IMR-90 (cell line): ENCODE results near the gene LAG3. TPM values are rescaled to one million over a fixed set of nuclear protein-coding genes. Genes with fewer than 3 reads are reported as not detected.

Experiments
- ATAC-seq: fragments of 200-7000 bp; cut with Tn5 transposase; 2 replicates; pipeline ENCODE4 v1.9.1; 2020; ENCODE audit warnings: low read depth, mild to moderate bottlenecking, moderate library complexity
- BruUV-seq: library from RNA; stranded (reverse); fragments of 400-500 nt; replicated peaks from 2 replicates; lab custom pipeline; 2021; lab: Mats Ljungman, UMichigan
- CTCF ChIA-PET: fragments of 300-600 bp; formaldehyde crosslinking; extraction: SDS; loops from one replicate; lab custom pipeline; 2021; ENCODE audit warnings: antibody characterized with exemption; lab: Yijun Ruan, JAX
- POLR2A ChIA-PET: fragments of 300-600 bp; sonication (Branson Sonifier 250); formaldehyde crosslinking; loops from one replicate; lab custom pipeline; 2022; ENCODE audit warnings: antibody characterized with exemption; ENCODE audit not compliant: unreplicated experiment; lab: Charles Lee
- DNase-seq: peaks from one replicate; pipeline ENCODE4 v3.0.0; 2013
- H2AFZ ChIP-seq: replicated peaks from 2 replicates; pipeline ENCODE3; 2013; ENCODE audit warnings: low read length, mild to moderate bottlenecking; ENCODE audit not compliant: poor library complexity
- H2AK5ac ChIP-seq: 2 replicates; pipeline ENCODE4 v1.6.1; 2013; ENCODE audit warnings: low read depth, low read length, inconsistent platforms
- H2AK9ac ChIP-seq: replicated peaks from 2 replicates; pipeline ENCODE3; 2013; ENCODE audit warnings: mild to moderate bottlenecking, low read depth, low read length, moderate library complexity; ENCODE audit not compliant: poor library complexity
- H2BK120ac ChIP-seq: 2 replicates; pipeline ENCODE4 v1.6.1; 2013; ENCODE audit warnings: low read depth, low read length, inconsistent platforms
- H2BK15ac ChIP-seq: 3 replicates; pipeline ENCODE4 v1.6.1; 2013; ENCODE audit warnings: low read depth, low read length, inconsistent platforms
- H2BK20ac ChIP-seq: 2 replicates; pipeline ENCODE4 v1.6.1; 2013; ENCODE audit warnings: low read depth, mild to moderate bottlenecking, inconsistent platforms, low read length, moderate library complexity
- H2BK5ac ChIP-seq: 2 replicates; pipeline ENCODE4 v1.6.1; 2013; ENCODE audit warnings: mild to moderate bottlenecking, low read depth, low read length, inconsistent platforms; ENCODE audit not compliant: poor library complexity, severe bottlenecking
- H3K14ac ChIP-seq: replicated peaks from 2 replicates; pipeline ENCODE4 v1.6.1; 2013; ENCODE audit warnings: low read depth, low read length, inconsistent platforms
- H3K18ac ChIP-seq: 2 replicates; pipeline ENCODE4 v1.6.1; 2013; ENCODE audit warnings: low read depth, low read length, control low read depth
- H3K23ac ChIP-seq: 2 replicates; pipeline ENCODE4 v1.6.1; 2013; ENCODE audit warnings: low read depth, low read length, inconsistent platforms
- H3K27ac ChIP-seq: 2 replicates; pipeline ENCODE4 v1.5.1; 2013; ENCODE audit warnings: mild to moderate bottlenecking, control low read depth, low read length; ENCODE audit not compliant: insufficient read depth
- H3K27me3 ChIP-seq: 2 replicates; pipeline ENCODE4 v1.6.1; 2013; ENCODE audit warnings: low read length; ENCODE audit not compliant: control insufficient read depth, insufficient read depth
- H3K36me3 ChIP-seq: 2 replicates; pipeline ENCODE4 v1.6.1; 2013; ENCODE audit warnings: low read length, mixed read lengths; ENCODE audit not compliant: control insufficient read depth, insufficient read depth
- H3K4ac ChIP-seq: 2 replicates; pipeline ENCODE4 v1.6.1; 2013; ENCODE audit warnings: low read depth, low read length, inconsistent platforms
- H3K4me1 ChIP-seq: 2 replicates; pipeline ENCODE4 v1.6.1; 2013; ENCODE audit warnings: low read length, mixed read lengths; ENCODE audit not compliant: control insufficient read depth, insufficient read depth
- H3K4me2 ChIP-seq: 2 replicates; pipeline ENCODE4 v1.6.1; 2013; ENCODE audit warnings: low read depth, mild to moderate bottlenecking, control low read depth, low read length, moderate library complexity
- H3K4me3 ChIP-seq: 2 replicates; pipeline ENCODE4 v1.5.1; 2013; ENCODE audit warnings: low read depth, mild to moderate bottlenecking, control low read depth, low read length, moderate library complexity; ENCODE audit not compliant: insufficient read depth
- H3K56ac ChIP-seq: 2 replicates; pipeline ENCODE4 v1.6.1; 2013; ENCODE audit warnings: low read length, inconsistent platforms; ENCODE audit not compliant: insufficient read depth; ENCODE audit errors: extremely low read depth
- H3K79me1 ChIP-seq, 2 experiments: 2 replicates each; pipeline ENCODE4 v1.6.1; 2013; ENCODE audit warnings: low read length in 2 of 2, inconsistent platforms in 1 of 2, low read depth in 1 of 2
- H3K9ac ChIP-seq: 2 replicates; pipeline ENCODE4 v1.6.1; 2013; ENCODE audit warnings: low read depth, low read length, control low read depth
- H3K9me1 ChIP-seq: 2 replicates; pipeline ENCODE4 v1.6.1; 2013; ENCODE audit warnings: low read length, inconsistent platforms; ENCODE audit not compliant: insufficient read depth
- H3K9me3 ChIP-seq: 2 replicates; pipeline ENCODE4 v1.6.1; 2013; ENCODE audit warnings: low read length; ENCODE audit not compliant: control insufficient read depth, insufficient read depth
- H4K20me1 ChIP-seq: 2 replicates; pipeline ENCODE4 v1.6.1; 2013; ENCODE audit warnings: low read length, inconsistent platforms; ENCODE audit not compliant: insufficient read depth
- H4K5ac ChIP-seq: 2 replicates; pipeline ENCODE4 v1.6.1; 2013; ENCODE audit warnings: mild to moderate bottlenecking, low read depth, low read length, control low read depth
- H4K8ac ChIP-seq, 2 experiments: 2 replicates each; pipeline ENCODE4 v1.6.1; 2013; ENCODE audit warnings: low read depth in 2 of 2, low read length in 2 of 2, control low read depth in 1 of 2, inconsistent platforms in 1 of 2
- H4K91ac ChIP-seq: 2 replicates; pipeline ENCODE4 v1.6.1; 2013; ENCODE audit warnings: low read depth, low read length, inconsistent platforms; ENCODE audit not compliant: insufficient read depth
- CEBPB ChIP-seq: IDR thresholded peaks from 2 replicates; pipeline ENCODE4 v1.6.1; 2012; ENCODE audit warnings: low read depth, low read length, improper control_type of control experiment
- NFE2L2 ChIP-seq: fragments of 150-350 bp; IDR thresholded peaks from 2 replicates; pipeline ENCODE4 v1.6.1; 2016; ENCODE audit warnings: low read depth, mild to moderate bottlenecking, low read length
- RAD21 ChIP-seq: IDR thresholded peaks from 2 replicates; pipeline ENCODE4 v1.6.1; 2012; ENCODE audit warnings: low read length, improper control_type of control experiment
- RCOR1 ChIP-seq: IDR thresholded peaks from 2 replicates; pipeline ENCODE4 v1.6.1; 2012; ENCODE audit warnings: mild to moderate bottlenecking, low read length, improper control_type of control experiment; ENCODE audit not compliant: insufficient replicate concordance
- SMC3 ChIP-seq: fragments of 150-350 bp; IDR thresholded peaks from 2 replicates; pipeline ENCODE4 v1.6.1; 2016; ENCODE audit warnings: low read depth, mild to moderate bottlenecking, antibody characterized with exemption, low read length, moderate library complexity
- WGBS, 2 experiments: methylation state at CpG; one replicate each; pipeline versions ENCODE4 v1.1.5 to v1.1.7; 2013; ENCODE audit warnings: missing lambda C conversion rate in 2 of 2; ENCODE audit not compliant: insufficient read length in 1 of 2; ENCODE audit errors: extremely low coverage in 2 of 2; 5-methylcytosine and 5-hydroxymethylcytosine counted together
- dilution Hi-C: fragments of 300-500 bp; cut with HindIII; formaldehyde crosslinking; loops from one replicate; pipeline ENCODE4 v1.14.3; 2018; ENCODE audit warnings: low sequenced_read_pairs; ENCODE audit not compliant: unreplicated experiment
- in situ Hi-C: fragments of 300-500 bp; cut with MboI; formaldehyde crosslinking; loops from 3 replicates; pipeline ENCODE4 v1.14.3; 2019; ENCODE audit warnings: low sequenced_read_pairs, inconsistent platforms, mixed read lengths
- intact Hi-C: fragments of 100-400 bp; cut with micrococcal nuclease; formaldehyde crosslinking; loops from 2 replicates; pipeline ENCODE4 v1.10.0; 2022
- polyA plus RNA-seq, 3 experiments: library from polyadenylated mRNA; depleted of rRNA; stranded (reverse); fragments of >200 nt; gene quantifications; 2 replicates each; pipeline ENCODE4 v1.2.3, GENCODE V29; 2012; ENCODE audit warnings: low replicate concordance in 1 of 3
- total RNA-seq: library from RNA; depleted of rRNA; stranded (reverse); fragments of >200 nt; gene quantifications from 2 replicates; pipeline ENCODE4 v1.2.3, GENCODE V29; 2012
- TF ChIP-seq, protein P1 (sequence below): fragments of 150-350 bp; IDR thresholded peaks from 2 replicates; pipeline ENCODE4 v1.6.1; 2016; ENCODE audit warnings: low read depth, mild to moderate bottlenecking, low read length, moderate library complexity, borderline replicate concordance

Gene LAG3
- total and polyA plus RNA-seq, 2 of the 4 experiments (the other 2 are of a cell fraction) = 0.41 TPM; not detected in 1

- WGBS, 2 experiments = no CpG with 5 or more reads among the region's 4 CpGs
- H3K4me3 ChIP-seq = no peak overlapping the region
- H3K14ac ChIP-seq = no peak overlapping the region
- H4K91ac ChIP-seq = no peak overlapping the region
- H4K5ac ChIP-seq = no peak overlapping the region
- TF ChIP-seq, protein P1, sequence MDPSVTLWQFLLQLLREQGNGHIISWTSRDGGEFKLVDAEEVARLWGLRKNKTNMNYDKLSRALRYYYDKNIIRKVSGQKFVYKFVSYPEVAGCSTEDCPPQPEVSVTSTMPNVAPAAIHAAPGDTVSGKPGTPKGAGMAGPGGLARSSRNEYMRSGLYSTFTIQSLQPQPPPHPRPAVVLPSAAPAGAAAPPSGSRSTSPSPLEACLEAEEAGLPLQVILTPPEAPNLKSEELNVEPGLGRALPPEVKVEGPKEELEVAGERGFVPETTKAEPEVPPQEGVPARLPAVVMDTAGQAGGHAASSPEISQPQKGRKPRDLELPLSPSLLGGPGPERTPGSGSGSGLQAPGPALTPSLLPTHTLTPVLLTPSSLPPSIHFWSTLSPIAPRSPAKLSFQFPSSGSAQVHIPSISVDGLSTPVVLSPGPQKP = no peak
- TF ChIP-seq RCOR1 = no peak
- no peak for TF ChIP-seq SMC3
- no peak for TF ChIP-seq RAD21
- TF ChIP-seq CEBPB = no peak
- no peak for TF ChIP-seq NFE2L2
- peaks cover 17% of the 10 kb centered on the region for H3K36me3 ChIP-seq
- ATAC-seq (no peak), DNase-seq (no peak)
- no peak overlapping the region for H3K18ac ChIP-seq
- H2AFZ ChIP-seq = no peak overlapping the region
- H3K23ac ChIP-seq = peak overlapping the region; percentile 23; the same call in 1 of the 2 replicates
- H3K9ac ChIP-seq = no peak overlapping the region
- dilution Hi-C loops (no loop called here), in situ Hi-C loops (no loop called here), intact Hi-C loops (loop anchor here (10.0 kb wide), 1 partner anchor 155 kb away; no protein-coding TSS in a partner anchor)
- ChIA-PET POLR2A (interaction anchor here (0.6 kb wide), 1 partner anchor 16 kb away, joined by 3 read pairs; the partner anchor contains the start of gene MLF2), CTCF (interaction anchor here (1.2 kb wide), 1 partner anchor 9 kb away, joined by 4 read pairs; no protein-coding TSS in a partner anchor)
- H3K4me1 ChIP-seq = peaks cover 22% of the 10 kb centered on the region
- H2BK120ac ChIP-seq = no peak overlapping the region
- H3K9me1 ChIP-seq = peaks cover 17% of the 10 kb centered on the region
- H4K20me1 ChIP-seq = peaks cover 35% of the 10 kb centered on the region
- H3K9me3 ChIP-seq = no peaks in the 10 kb centered on the region
- no peak overlapping the region for H2BK15ac ChIP-seq
- BruUV-seq = no TSS peak
- H2AK5ac ChIP-seq = no peak overlapping the region
- no peak overlapping the region for H4K8ac ChIP-seq
- no peak overlapping the region for H3K56ac ChIP-seq
- peak overlapping the region; percentile 39; the same call in 1 of the 2 replicates for H3K4ac ChIP-seq
- no peaks in the 10 kb centered on the region for H3K27me3 ChIP-seq
- H2AK9ac ChIP-seq = no peak overlapping the region
- no peak overlapping the region for H2BK20ac ChIP-seq
- H2BK5ac ChIP-seq = no peak overlapping the region
- no peak overlapping the region for H3K27ac ChIP-seq
- no peak overlapping the region for H3K4me2 ChIP-seq
- H3K79me1 ChIP-seq = peaks cover 15 to 55% of the 10 kb centered on the region in 2 experiments
Observed at GRCh38 chr12:6769666-6770065, 2.7 kb upstream of the LAG3 start.
